Epithelial cell of prostate (primary cell): ENCODE measurements around the gene CCDC179.
A peak's percentile ranks its signal among the peaks of the same experiment; 100 is the strongest.

Experiments
- DNase-seq: peaks from one replicate; pipeline ENCODE4 v3.0.0-alpha.2; 2011; ENCODE audit warnings: low read depth, low spot score
- H3K27ac ChIP-seq: fragments of 450-650 bp; 2 replicates; pipeline ENCODE4 v1.5.1; 2017; ENCODE audit warnings: mild to moderate bottlenecking

CCDC179 gene

GRCh38 chr11:22860241-22860640, at the start of gene CCDC179:
Gene CCDC179 (minus strand): TSS chr11:22860474. CDS start chr11:22860421, 53 bp downstream.
- no peak for DNase-seq
- no peak within 1 kb of the TSS for H3K27ac ChIP-seq

- no peak for DNase-seq
Observed at GRCh38 chr11:22903782-22904181, 43.5 kb upstream of the CCDC179 start.

DNA sequence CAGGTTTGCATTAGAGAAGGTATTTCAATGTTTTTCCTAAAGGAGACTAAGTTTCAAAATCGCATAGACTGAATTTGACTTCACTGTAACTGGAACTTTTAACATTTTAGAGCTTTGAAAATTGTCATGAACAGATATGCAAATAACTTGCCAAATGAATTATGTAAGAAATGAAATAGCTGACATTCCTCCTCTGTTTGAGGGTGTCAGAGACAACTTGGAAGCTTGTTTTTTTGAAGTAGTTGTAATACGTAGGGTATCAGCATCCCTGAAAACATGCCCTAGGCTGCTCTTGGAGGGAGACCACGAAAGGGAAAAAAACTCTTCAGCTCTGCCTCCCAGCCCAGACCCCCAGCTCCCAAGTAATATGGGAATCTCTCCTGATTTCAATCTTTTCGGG, 41.3 kb upstream of the CCDC179 start:
- no peak overlapping the region for H3K27ac ChIP-seq
- no peak for DNase-seq

More at GRCh38 chr11:22903782-22904181, 43.5 kb upstream of the CCDC179 start:
- no peak overlapping the region for H3K27ac ChIP-seq

DNA sequence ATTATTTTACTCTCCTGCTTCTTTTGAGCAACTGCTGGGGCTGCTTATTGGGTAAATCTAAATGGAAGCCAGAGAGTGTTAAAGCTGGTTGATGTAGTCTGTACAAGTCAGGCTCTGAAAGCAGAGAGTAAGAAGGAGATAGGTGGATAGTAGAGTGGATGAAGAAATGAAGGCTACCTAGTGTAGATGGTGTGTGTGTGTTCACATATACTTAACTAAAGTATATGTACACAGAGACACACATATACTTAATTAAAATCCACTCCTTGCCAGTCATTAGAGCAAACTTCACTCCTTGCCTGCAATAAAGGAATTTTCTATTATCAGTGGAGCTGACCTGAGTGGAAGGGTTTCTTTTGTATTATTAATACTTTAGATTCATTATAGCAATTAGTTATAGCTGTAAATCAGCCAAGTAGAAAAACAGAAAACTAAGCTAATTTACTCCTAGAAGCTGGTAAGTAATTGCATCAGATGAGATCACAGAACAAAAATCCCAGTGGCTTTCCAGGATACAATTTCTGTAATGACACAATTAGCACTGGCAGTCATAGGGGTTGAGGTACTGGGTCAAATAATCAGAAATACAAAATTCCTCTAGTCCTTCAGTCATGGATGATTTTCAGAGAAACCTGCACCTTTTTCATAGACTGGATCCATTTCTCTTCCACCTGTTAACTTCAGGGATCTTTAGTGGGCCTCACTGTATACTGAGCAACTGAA, 40.7 kb upstream of the CCDC179 start:
- no peak overlapping the region for H3K27ac ChIP-seq
- no peak for DNase-seq

GRCh38 chr11:22898036-22898435, 37.8 kb upstream of the CCDC179 start:
- no peak for DNase-seq
- no peak overlapping the region for H3K27ac ChIP-seq

DNA sequence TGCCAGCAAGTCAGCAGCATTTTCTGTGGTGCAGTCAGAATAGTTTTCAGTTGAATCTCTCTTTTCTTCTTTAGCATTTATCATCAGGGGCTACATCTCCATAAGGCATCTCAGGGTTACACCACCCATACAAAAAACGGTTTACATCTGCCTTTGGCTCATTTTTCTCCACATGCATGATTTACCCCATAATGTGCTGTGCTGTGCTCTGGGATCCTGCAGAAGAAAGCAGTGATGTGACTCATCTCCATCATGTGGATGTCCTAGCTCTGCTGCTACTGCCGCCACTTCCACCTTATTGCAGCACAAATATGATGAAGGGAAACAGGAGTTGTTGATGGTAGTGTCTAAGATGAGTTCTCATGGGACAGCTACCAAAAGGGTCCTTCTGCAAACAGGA, 30.0 kb upstream of the CCDC179 start:
- H3K27ac ChIP-seq, result no peak overlapping the region

DNA sequence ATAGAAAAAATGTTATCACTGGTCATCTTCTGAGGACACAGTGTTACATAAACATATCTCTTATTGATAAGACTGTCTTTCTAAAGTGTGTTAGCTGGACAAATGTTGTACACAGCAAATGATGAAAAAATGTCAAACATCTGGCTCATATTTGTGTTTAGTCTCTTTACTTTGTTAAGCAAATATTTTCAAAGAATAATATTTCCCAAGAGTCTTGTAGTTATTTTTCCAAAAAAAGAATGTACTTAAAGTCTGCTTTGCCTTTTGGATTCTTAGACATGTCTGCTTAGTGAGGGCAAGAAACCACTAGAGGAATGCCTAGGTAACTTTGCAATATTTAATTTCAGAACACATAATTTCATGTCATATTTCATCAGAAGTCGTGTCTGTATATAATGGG, 23.9 kb upstream of the CCDC179 start:
- no peak overlapping the region for H3K27ac ChIP-seq
- no peak for DNase-seq

More for the DNA sequence above, 30.0 kb upstream of the CCDC179 start:
- no peak for DNase-seq

- no peak for DNase-seq
- H3K27ac ChIP-seq, result no peak overlapping the region
Observed at GRCh38 chr11:22879630-22880029, 19.4 kb upstream of the CCDC179 start.

- H3K27ac ChIP-seq, result no peak overlapping the region
- DNase-seq, result no peak
Observed at GRCh38 chr11:22878604-22879003, 18.3 kb upstream of the CCDC179 start.

DNA sequence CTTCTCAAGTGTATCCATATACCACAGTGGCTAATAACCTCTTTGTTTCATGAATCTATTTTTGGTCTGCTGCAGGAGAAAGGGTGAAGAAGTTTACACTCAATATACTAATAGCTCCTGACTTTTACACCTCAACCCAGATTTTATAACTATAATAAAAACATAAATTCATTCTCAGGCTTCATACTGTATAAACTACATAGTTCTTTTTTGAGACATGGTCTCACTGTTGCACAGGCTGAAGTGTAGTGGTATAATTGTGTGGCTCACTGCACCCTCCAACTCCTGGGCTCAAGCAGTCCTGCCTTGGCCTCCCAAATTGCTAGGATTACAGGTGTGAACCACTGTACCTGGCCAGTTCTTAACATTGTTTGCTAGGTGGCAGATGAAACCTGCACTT, 17.8 kb upstream of the CCDC179 start:
- no peak overlapping the region for H3K27ac ChIP-seq
- no peak for DNase-seq

DNA sequence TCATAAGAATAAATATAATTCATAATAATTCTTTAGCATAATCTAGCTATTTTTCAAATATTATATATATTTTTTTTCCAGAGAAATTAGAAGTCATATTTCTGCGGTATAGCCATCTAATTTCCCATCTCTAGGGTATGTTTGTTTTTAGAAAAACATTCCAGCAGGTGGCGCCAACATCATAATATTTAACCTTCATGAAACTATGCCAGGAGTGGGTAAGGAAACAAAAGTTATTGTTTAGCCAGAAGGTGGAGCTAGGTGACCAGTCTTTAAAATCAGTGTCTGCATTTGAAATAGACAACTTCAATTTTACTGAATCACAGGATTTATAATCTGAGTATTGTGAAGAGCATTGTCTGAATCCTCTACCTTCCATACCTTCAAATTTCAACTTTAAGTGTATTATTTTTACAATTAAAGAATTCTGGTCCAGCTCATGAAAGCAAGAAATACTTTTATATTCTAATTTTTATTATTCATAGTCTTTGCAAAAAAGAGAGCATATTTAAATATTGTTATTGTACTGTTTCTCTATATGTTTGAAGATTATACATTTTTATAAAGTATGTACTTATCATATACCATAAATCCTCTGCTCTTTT, 15.7 kb upstream of the CCDC179 start:
- DNase-seq, result peak; percentile 33
- H3K27ac ChIP-seq, result no peak overlapping the region

DNA sequence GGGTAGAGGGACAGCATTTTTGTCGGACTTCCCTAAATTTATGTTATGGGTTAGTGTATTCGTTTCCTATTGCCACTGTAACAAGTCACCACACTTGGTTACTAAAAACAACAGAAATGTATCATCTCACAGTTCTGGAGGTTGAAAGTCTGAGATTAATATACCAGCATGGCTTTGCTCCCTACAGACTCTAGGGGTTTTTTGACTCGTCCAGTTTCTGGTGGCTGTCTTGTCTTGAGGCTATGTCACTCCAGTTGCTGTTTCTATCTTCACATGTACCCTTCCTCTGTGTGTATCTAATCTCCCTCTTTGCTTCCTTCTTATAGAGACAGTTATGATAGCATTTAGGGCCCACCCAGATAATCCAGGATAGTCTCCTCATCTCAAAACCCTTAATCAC, 9.1 kb upstream of the CCDC179 start:
- DNase-seq, result no peak
- no peak overlapping the region for H3K27ac ChIP-seq

- no peak for DNase-seq
- no peak overlapping the region for H3K27ac ChIP-seq
Observed at GRCh38 chr11:22859756-22860155, 518 bp downstream of the CCDC179 start.

GRCh38 chr11:22851477-22851876, 8.8 kb downstream of the CCDC179 start:
- no peak for DNase-seq
- no peak overlapping the region for H3K27ac ChIP-seq

- no peak for DNase-seq
- H3K27ac ChIP-seq, result no peak overlapping the region
Observed at GRCh38 chr11:22846726-22847125, 13.5 kb downstream of the CCDC179 start.

DNA sequence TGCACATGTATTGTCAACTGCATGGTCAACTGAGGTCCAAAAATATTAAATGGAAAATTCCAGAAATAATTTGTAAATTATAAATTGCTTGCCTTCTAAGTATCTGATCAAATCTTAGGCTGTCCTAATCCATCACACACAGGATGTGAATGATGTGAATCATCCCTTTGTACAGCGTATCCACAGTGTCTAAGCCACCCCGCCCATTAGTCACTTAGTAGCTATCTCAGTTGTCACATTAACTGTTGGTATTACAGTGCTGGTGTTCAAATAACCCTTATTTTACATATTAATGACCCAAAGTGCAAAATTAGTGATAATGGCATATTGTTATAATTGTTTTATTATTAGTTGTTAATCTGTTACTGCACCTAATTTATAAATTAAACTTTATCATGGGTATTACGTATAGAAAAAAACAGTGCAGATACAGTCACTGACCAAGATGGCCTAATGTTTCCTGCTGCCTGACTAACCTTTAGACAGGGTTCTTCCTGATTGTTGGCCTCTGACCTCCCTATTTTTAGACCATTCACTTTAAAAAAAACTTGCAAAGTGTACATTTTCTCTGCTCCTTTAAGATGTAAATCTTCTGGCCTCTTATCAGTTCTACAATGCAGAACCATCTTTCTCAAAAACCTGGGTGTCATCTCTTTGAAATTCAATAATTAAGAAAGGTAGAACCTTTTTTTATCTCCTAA, 27.8 kb downstream of the CCDC179 start:
- peak overlapping the region; percentile 9 for H3K27ac ChIP-seq
- DNase-seq, result no peak

GRCh38 chr11:22830082-22830414, 30.2 kb downstream of the CCDC179 start:
- no peak overlapping the region for H3K27ac ChIP-seq
- no peak for DNase-seq

DNA sequence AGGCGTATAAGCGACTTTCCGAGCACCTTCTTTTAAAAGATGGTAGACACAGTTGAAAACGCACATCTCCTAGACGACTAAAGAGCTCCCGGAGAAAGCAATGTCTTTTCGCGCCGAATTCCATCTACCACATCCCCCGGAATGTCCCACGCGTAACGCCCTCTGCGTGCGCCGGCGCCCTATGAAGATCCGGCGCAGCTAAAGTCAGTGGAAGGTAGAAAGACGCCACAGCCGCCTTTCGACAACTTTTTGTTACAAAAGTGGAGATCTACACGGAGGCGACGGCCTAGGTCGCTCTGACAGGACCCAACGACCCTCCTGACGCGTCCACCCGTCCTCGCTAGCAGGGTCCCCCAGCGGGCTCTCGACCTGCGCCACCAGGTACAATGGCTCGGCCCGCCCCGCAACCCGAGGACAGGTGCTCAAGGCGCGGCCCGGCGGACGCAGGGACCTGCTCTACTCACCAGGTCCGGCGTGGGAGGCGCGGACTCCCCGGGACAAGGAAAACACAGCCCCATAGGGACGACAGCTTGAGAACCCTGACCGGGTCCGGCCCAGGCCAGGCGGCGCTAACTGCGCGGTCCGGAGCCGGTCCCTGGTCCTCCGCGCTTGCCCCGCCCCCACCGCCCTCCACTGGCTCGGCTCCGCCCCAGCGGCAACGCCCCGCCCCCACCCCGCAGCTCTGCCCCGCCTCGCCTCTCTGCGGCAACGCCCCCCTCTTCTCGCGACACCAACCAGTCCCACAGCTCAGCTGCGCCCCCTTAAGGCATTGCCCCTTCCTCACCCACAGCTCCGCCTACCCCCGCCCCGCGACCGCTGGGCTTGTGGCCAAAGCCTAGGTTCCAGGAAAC, 30.8 kb downstream of the CCDC179 start, which contains the start of gene SVIP:
Gene SVIP (minus strand): TSS at position 571 of the 851 bp plus-strand sequence. CDS start 53 bp downstream, at position 518.
- H3K27ac ChIP-seq, result peak within 1 kb of the TSS; percentile 52
- DNase-seq, result peak; percentile 74

DNA sequence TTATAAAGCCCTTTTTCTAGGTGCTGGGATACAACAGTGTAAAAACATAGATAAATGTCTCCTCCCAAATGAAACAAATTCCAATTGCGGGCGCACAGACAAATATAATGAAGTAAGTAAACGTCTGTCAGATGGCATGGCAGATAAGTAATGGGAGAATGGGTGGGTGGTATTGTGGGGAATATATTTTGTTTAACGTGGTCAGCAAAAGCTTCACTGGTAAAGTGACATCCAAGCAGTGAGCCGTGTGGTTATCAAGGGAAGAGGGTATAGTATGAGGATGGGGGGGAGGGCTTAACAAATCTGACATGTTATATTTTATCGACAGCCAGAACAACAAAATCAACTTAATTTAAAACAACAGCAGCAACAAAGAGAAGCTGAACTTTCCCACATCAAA, 31.9 kb downstream of the CCDC179 start:
- DNase-seq, result no peak
- no peak overlapping the region for H3K27ac ChIP-seq

DNA sequence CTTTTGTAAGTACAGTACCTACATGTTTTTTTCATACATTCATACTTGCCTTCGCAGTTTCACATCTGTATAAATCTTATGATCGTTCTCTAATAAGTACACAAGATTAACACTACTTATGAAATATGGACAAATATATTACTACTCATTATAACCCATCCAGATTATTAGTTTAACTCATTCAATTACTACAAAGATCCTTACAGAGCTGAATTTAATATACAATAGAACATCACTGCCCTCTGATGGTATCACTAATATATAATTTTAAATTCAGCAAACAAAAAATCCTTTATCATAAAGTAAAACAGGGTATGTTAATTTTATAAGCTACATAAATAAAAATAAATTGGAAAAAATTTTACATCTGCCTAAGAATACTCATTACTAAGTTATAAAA, 38.1 kb downstream of the CCDC179 start:
- H3K27ac ChIP-seq, result no peak overlapping the region
- DNase-seq, result no peak
